Ishikawa (cell line): ENCODE results near the gene PCDHGA9.

Experiments
- CREB1 ChIP-seq: IDR thresholded peaks from 2 replicates; pipeline ENCODE4 v1.6.1; 2012; ENCODE audit warnings: low read depth
- EGR1 ChIP-seq: IDR thresholded peaks from 2 replicates; pipeline ENCODE4 v1.6.1; 2012
- EP300 ChIP-seq: IDR thresholded peaks from 2 replicates; pipeline ENCODE4 v1.6.1; 2012; ENCODE audit warnings: borderline replicate concordance
- TAF1 ChIP-seq: IDR thresholded peaks from 2 replicates; pipeline ENCODE4 v1.6.1; 2012; ENCODE audit warnings: low read depth, mild to moderate bottlenecking
- YY1 ChIP-seq: IDR thresholded peaks from 2 replicates; pipeline ENCODE4 v1.6.1; 2012; ENCODE audit warnings: low read depth
- TF ChIP-seq, protein P1 (sequence below): IDR thresholded peaks from 2 replicates; pipeline ENCODE4 v1.6.1; 2012; ENCODE audit warnings: low read depth, mild to moderate bottlenecking

DNA sequence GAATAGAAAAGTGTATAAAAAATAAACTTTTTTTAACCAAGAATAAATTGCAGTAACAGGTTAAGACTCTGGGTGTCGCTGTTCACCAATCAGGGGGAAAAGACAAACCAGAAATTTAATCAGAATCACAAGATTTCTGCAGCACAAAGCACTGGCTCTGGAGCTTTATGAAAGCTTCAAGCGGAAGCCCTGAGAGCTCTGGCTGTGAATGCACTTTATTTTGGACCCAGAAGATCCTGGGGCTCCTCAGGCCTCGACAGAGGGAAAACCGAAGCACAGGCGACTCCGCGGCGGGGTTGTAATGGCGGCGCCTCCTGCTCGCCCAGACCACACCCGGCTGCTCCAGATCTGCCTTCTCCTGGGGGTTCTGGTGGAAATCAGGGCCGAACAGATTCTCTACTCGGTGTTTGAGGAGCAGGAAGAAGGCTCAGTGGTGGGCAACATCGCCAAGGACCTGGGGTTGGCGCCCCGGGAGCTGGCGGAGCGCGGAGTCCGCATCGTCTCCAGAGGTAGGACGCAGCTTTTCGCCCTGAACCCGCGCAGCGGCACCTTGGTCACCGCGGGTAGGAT, 47.6 kb upstream of the PCDHGA9 start, which contains the start of gene PCDHGA4:
- TF ChIP-seq EGR1: no peak
- no peak for TF ChIP-seq TAF1
- TF ChIP-seq YY1: no peak
- TF ChIP-seq, protein P1, sequence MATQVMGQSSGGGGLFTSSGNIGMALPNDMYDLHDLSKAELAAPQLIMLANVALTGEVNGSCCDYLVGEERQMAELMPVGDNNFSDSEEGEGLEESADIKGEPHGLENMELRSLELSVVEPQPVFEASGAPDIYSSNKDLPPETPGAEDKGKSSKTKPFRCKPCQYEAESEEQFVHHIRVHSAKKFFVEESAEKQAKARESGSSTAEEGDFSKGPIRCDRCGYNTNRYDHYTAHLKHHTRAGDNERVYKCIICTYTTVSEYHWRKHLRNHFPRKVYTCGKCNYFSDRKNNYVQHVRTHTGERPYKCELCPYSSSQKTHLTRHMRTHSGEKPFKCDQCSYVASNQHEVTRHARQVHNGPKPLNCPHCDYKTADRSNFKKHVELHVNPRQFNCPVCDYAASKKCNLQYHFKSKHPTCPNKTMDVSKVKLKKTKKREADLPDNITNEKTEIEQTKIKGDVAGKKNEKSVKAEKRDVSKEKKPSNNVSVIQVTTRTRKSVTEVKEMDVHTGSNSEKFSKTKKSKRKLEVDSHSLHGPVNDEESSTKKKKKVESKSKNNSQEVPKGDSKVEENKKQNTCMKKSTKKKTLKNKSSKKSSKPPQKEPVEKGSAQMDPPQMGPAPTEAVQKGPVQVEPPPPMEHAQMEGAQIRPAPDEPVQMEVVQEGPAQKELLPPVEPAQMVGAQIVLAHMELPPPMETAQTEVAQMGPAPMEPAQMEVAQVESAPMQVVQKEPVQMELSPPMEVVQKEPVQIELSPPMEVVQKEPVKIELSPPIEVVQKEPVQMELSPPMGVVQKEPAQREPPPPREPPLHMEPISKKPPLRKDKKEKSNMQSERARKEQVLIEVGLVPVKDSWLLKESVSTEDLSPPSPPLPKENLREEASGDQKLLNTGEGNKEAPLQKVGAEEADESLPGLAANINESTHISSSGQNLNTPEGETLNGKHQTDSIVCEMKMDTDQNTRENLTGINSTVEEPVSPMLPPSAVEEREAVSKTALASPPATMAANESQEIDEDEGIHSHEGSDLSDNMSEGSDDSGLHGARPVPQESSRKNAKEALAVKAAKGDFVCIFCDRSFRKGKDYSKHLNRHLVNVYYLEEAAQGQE: no peak
- no peak for TF ChIP-seq CREB1
- no peak for TF ChIP-seq EP300
